Peyer's patch (tissue), 4 donors: ENCODE data around the gene BLVRB.

Experiments
- CTCF ChIP-seq, 6 experiments: fragments of 450-650 bp in 4 of 6; fragments of 200-600 bp in 2 of 6; sonication (generic) in 1 of 6; IDR thresholded peaks; one replicate each; pipeline ENCODE4 v1.5.1; 2017 to 2019; ENCODE audit warnings: antibody characterized with exemption in 6 of 6, mild to moderate bottlenecking in 3 of 6, moderate library complexity in 1 of 6
- POLR2A ChIP-seq, 2 donors: fragments of 450-650 bp; IDR thresholded peaks; one replicate each; pipeline ENCODE4 v1.5.1; 2017; ENCODE audit warnings: antibody characterized with exemption in 2 of 2, mild to moderate bottlenecking in 2 of 2, moderate library complexity in 2 of 2

- TF ChIP-seq CTCF (IDR thresholded peaks at IDR 0.05) (no peak), POLR2A (IDR thresholded peaks at IDR 0.05) (no peak)
These were observed 47.9 kb downstream of the BLVRB start for GRCh38 chr19:40417643-40417981.
